ENCODE measurements around the gene FEZF2.

The FEZF2 gene

DNA sequence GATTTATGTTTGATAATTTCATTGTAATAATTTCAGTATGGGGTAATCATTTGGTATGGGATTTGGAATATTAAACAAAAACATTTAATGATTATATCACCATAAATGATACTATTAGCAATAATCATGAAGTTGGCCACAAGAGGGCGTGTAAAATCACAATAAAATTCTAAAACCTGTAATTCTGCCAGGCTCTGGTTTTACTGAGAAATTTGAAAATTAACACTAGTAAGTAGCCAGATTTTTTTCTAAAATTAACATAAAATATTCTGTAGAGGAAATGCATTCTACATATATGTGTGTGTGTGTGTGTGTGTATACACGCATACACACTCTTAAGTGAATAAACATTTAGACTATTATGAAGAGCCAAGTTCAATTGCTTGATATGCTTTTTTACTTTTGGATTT, 40.5 kb downstream of the FEZF2 start:
- no peak for DNase-seq (ENCODE audit: low read depth in 2 of 2, low spot score in 1 of 2)

DNA sequence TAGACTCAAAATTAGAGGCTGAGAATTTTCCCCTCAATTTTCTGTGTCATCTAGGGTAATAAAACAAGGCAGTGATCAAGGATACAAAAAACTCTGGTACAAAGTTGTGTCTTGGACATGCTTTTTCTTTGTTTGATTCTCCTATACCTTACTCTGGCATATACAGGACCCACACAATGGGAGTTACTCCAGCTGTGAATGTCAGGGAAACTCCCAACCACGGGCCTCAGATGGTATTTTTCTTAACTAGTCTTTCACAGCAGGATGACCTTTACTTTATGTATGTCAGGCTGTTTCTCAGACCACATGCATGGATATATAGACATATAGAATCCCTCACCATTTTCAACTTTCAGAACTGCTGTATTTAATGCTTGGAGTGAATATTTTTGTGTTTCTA, 41.3 kb downstream of the FEZF2 start:
- no peak for DNase-seq (ENCODE audit: low read depth in 2 of 2, low spot score in 1 of 2)

DNA sequence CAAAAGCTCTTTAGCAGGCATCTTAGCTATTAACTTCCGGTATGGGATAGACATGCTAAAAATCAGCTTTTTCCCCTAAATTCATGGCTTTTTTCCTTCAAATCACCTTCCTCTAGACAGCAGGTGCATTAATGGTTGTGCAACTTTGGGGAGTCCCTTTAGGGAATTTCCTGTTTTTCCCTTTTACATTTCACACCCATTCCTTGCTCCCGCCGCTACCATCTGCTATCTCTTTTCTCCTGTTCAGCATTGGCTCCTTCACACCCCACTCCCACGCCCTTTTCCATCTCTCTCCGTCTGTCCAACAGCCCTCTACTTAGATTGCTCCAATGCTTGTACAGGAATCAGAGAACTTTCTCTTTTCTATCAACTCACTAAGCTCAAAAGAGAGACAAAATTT, 43.4 kb downstream of the FEZF2 start:
- no peak for DNase-seq (ENCODE audit: low read depth in 2 of 2, low spot score in 1 of 2)

DNA sequence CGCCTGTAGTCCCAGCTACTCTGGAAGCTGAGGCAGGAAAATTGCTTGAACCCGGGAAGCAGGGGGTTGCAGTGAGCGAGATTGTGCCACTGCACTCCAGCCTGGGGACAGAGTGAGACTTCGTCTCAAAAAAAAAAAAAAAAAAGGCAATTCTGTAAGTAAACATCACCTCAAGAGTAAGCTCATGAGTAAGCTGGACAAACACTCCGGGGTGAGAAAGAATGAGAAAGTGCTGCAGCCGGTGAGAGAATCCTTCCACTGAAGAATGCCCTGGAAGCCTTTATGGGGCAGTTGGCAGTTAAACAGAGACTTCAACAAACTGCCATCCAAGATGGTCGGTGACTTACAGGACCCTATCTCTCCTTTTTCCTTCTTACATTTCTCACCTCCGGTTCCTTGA, 47.5 kb downstream of the FEZF2 start:
- no peak for DNase-seq (ENCODE audit: low read depth in 2 of 2, low spot score in 1 of 2)

DNA sequence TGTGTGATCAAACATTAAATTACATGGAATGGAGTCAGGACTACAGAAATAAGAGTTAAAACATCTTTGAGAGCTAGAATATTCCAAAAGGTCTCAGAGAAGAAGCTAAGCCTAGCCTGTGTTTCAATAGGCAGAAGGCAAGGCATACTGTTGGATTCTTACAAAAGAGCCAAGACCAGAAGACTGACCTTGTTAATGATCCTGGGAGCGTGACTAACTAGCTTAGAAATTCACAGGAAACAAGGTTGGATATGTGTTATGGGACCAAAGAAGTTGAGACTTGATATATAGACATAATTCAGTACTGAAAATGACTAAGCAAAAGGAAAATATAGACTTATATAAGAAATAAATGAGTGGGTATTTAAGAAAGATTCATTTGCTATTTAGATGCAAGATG, 50.1 kb downstream of the FEZF2 start:
- no peak for DNase-seq (ENCODE audit: low read depth in 2 of 2, low spot score in 1 of 2)
